Keratinocyte (primary cell): ENCODE data around the gene GRN. TPM values are rescaled to one million over a fixed set of nuclear protein-coding genes. Genes with fewer than 3 reads are reported as not detected.
"Not testable (repeated sequence)": the region's sequence is repeated elsewhere in the genome, so short reads cannot be mapped to it uniquely, and the experiment has no call there.

Source experiments
- DNase-seq: peaks from one replicate; pipeline ENCODE4 v3.0.0-alpha.2; 2011; ENCODE audit warnings: low read depth, missing footprints, low spot score
- FAIRE-seq: peaks from 2 replicates; lab custom pipeline; 2011; peaks lifted over from hg19 to GRCh38; lab: Jason Lieb, UNC
- H2AFZ ChIP-seq: 2 replicates; pipeline ENCODE4 v1.6.0; 2012; ENCODE audit warnings: low read length, control low read depth, inconsistent platforms; ENCODE audit not compliant: control insufficient read depth
- H3K27ac ChIP-seq: 2 replicates; pipeline ENCODE4 v1.5.1; 2011; ENCODE audit warnings: low read length; ENCODE audit not compliant: control insufficient read depth, insufficient read depth
- H3K27me3 ChIP-seq: 3 replicates; pipeline ENCODE4 v1.6.0; 2011; ENCODE audit warnings: low read length; ENCODE audit not compliant: control insufficient read depth, insufficient read depth; ENCODE audit errors: extremely low read depth
- H3K36me3 ChIP-seq, 2 experiments: 2 replicates in 1 of 2; 3 replicates in 1 of 2; pipeline ENCODE4 v1.5.1; 2011; ENCODE audit warnings: low read length in 2 of 2, mild to moderate bottlenecking in 1 of 2; ENCODE audit not compliant: control insufficient read depth in 2 of 2, insufficient read depth in 2 of 2; ENCODE audit errors: extremely low read depth in 1 of 2
- H3K4me1 ChIP-seq: 3 replicates; pipeline ENCODE4 v1.5.1; 2011; ENCODE audit warnings: low read length; ENCODE audit not compliant: control insufficient read depth, insufficient read depth; ENCODE audit errors: extremely low read depth
- H3K4me2 ChIP-seq: 3 replicates; pipeline ENCODE4 v1.6.0; 2011; ENCODE audit warnings: low read depth, low read length; ENCODE audit not compliant: control insufficient read depth, insufficient read depth; ENCODE audit errors: extremely low read depth
- H3K4me3 ChIP-seq, 3 experiments: fragments of 200-600 bp in 1 of 3; sonication (generic) in 1 of 3; 2 replicates in 2 of 3; 3 replicates in 1 of 3; pipeline ENCODE4 v1.5.1; 2011 to 2016; ENCODE audit warnings: low read length in 3 of 3, mild to moderate bottlenecking in 3 of 3, control low read depth in 2 of 3, inconsistent platforms in 1 of 3, low read depth in 1 of 3, mixed read lengths in 1 of 3, mixed run types in 1 of 3, moderate library complexity in 1 of 3; ENCODE audit not compliant: control insufficient read depth in 2 of 3, insufficient read depth in 2 of 3; ENCODE audit errors: extremely low read depth in 1 of 3
- H3K79me2 ChIP-seq: 2 replicates; pipeline ENCODE4 v1.6.0; 2012; ENCODE audit warnings: low read length; ENCODE audit not compliant: control insufficient read depth, insufficient read depth
- H3K9ac ChIP-seq: 3 replicates; pipeline ENCODE4 v1.6.0; 2011; ENCODE audit warnings: low read length; ENCODE audit not compliant: control insufficient read depth, insufficient read depth; ENCODE audit errors: extremely low read depth
- H3K9me1 ChIP-seq: 3 replicates; pipeline ENCODE4 v1.6.0; 2011; ENCODE audit warnings: low read length; ENCODE audit not compliant: control insufficient read depth, insufficient read depth; ENCODE audit errors: extremely low read depth
- H3K9me3 ChIP-seq: 2 replicates; pipeline ENCODE4 v1.5.1; 2012; ENCODE audit warnings: low read depth, low read length; ENCODE audit not compliant: control insufficient read depth
- H4K20me1 ChIP-seq: 3 replicates; pipeline ENCODE4 v1.6.0; 2011; ENCODE audit warnings: low read length; ENCODE audit not compliant: control insufficient read depth, insufficient read depth; ENCODE audit errors: extremely low read depth
- CTCF ChIP-seq, 3 experiments: IDR thresholded peaks in 1 of 3; conservative IDR thresholded peaks in 1 of 3; optimal IDR thresholded peaks in 1 of 3; 2 replicates in 2 of 3; 3 replicates in 1 of 3; pipeline versions ENCODE3 to v1.5.1; 2011; ENCODE audit warnings: low read length in 3 of 3, mild to moderate bottlenecking in 3 of 3, moderate library complexity in 2 of 3, control low read depth in 1 of 3, inconsistent platforms in 1 of 3; ENCODE audit not compliant: insufficient read depth in 2 of 3; ENCODE audit errors: extremely low read depth in 1 of 3
- EZH2 ChIP-seq: IDR thresholded peaks from one replicate; pipeline ENCODE4 v1.6.1; 2012; ENCODE audit warnings: inconsistent platforms, mild to moderate bottlenecking, low read length, moderate library complexity
- dilution Hi-C: fragments of 300-500 bp; cut with MboI; formaldehyde crosslinking; loops from one replicate; pipeline ENCODE4 v1.7.0; 2020; ENCODE audit warnings: low sequenced_read_pairs; ENCODE audit not compliant: extremely low pct_ligation_motif_present
- polyA plus RNA-seq, 5 experiments: library from polyadenylated mRNA; depleted of rRNA in 3 of 5; stranded (reverse) in 3 of 5; stranded (forward) in 1 of 5; unstranded in 1 of 5; fragments of >200 nt; gene quantifications; 1 replicate in 1 of 5; 2 replicates in 3 of 5; 3 replicates in 1 of 5; pipeline versions ENCODE4 v1.2.1 to v1.2.3, GENCODE V29; 2011 to 2012; ENCODE audit warnings: missing spikeins in 2 of 5, low read depth in 1 of 5, low replicate concordance in 1 of 5

The GRN gene
- polyA plus RNA-seq, 1 donor (not counting 4 experiments of a cell fraction or from before 2014, with no cell fraction given): 179 TPM

- dilution Hi-C loops: no loop called here
- FAIRE-seq (no peak), DNase-seq (no peak)
- Histone ChIP-seq H3K27ac (no peak overlapping the region), H3K27me3 (no peaks in the 10 kb centered on the region), H2AFZ (no peak overlapping the region), H3K9ac (no peak overlapping the region), H3K9me1 (no peaks in the 10 kb centered on the region), H3K36me3 (no peaks in the 10 kb centered on the region), H4K20me1 (no peaks in the 10 kb centered on the region), H3K4me1 (peaks cover 3% of the 10 kb centered on the region), H3K4me2 (no peak overlapping the region), H3K9me3 (no peaks in the 10 kb centered on the region), H3K79me2 (no peaks in the 10 kb centered on the region), H3K4me3 (no peak overlapping the region)
- no peak for TF ChIP-seq CTCF (optimal IDR thresholded peaks at IDR 0.05 in 1 of 3, IDR thresholded peaks at IDR 0.05 in 1 of 3, conservative IDR thresholded peaks at IDR 0.05 in 1 of 3; ENCODE audit: extremely low read depth in 1 of 3, insufficient read depth in 2 of 3, low read length in 3 of 3)
Measured at GRCh38 chr17:44338702-44339101, 6.4 kb upstream of the GRN start.

- DNase-seq, H3K79me2 ChIP-seq, H3K4me2 ChIP-seq, H2AFZ ChIP-seq, H3K27ac ChIP-seq, H3K9me3 ChIP-seq, H3K4me3 ChIP-seq, H3K27me3 ChIP-seq, FAIRE-seq, H4K20me1 ChIP-seq, H3K9me1 ChIP-seq, dilution Hi-C loops, H3K36me3 ChIP-seq, H3K9ac ChIP-seq: not testable (repeated sequence)
- H3K4me1 ChIP-seq: peaks cover 11% of the 10 kb centered on the region
Measured at GRCh38 chr17:44340553-44340952, 4.5 kb upstream of the GRN start.

GRCh38 chr17:44343510-44344209, 1.4 kb upstream of the GRN start:
- no peaks in the 10 kb centered on the region for H3K36me3 ChIP-seq
- H3K27me3 ChIP-seq: no peaks in the 10 kb centered on the region
- H3K27ac ChIP-seq: no peak overlapping the region
- dilution Hi-C loops: no loop called here
- H3K9me1 ChIP-seq: no peaks in the 10 kb centered on the region
- H3K4me1 ChIP-seq: peaks cover 28% of the 10 kb centered on the region
- no peaks in the 10 kb centered on the region for H3K9me3 ChIP-seq
- no peak overlapping the region for H3K9ac ChIP-seq
- peaks cover 15% of the 10 kb centered on the region for H3K79me2 ChIP-seq
- peak overlapping the region; percentile 78 for H3K4me2 ChIP-seq
- H2AFZ ChIP-seq: peak overlapping the region; percentile 47
- TF ChIP-seq EZH2: no peak
- H4K20me1 ChIP-seq: no peaks in the 10 kb centered on the region
- FAIRE-seq: no peak
- DNase-seq: no peak
- no peak overlapping the region for H3K4me3 ChIP-seq
